HEK293 (cell line): Measurements from ENCODE around the gene AEN.

Experiments
- GLIS2 ChIP-seq: fragments of 450-650 bp; formaldehyde crosslinking; IDR thresholded peaks from 2 replicates; pipeline ENCODE4 v1.5.1; 2016; ENCODE audit warnings: missing biosample characterization, missing genetic modification characterization
- KLF17 ChIP-seq: fragments of 450-650 bp; formaldehyde crosslinking; IDR thresholded peaks from 2 replicates; pipeline ENCODE4 v1.5.1; 2016; ENCODE audit warnings: missing biosample characterization, missing genetic modification characterization
- KLF9 ChIP-seq: fragments of 450-650 bp; formaldehyde crosslinking; IDR thresholded peaks from 2 replicates; pipeline ENCODE4 v1.5.1; 2016; ENCODE audit warnings: missing biosample characterization, missing genetic modification characterization, low read depth
- PRDM10 ChIP-seq: fragments of 450-650 bp; formaldehyde crosslinking; IDR thresholded peaks from 2 replicates; pipeline ENCODE4 v1.5.1; 2016; ENCODE audit warnings: missing biosample characterization, missing genetic modification characterization
- ZNF16 ChIP-seq: fragments of 450-650 bp; formaldehyde crosslinking; IDR thresholded peaks from 2 replicates; pipeline ENCODE4 v1.5.1; 2016; ENCODE audit warnings: low read depth, missing biosample characterization, missing genetic modification characterization
- ZNF394 ChIP-seq: fragments of 450-650 bp; formaldehyde crosslinking; IDR thresholded peaks from 2 replicates; pipeline ENCODE4 v1.5.1; 2016; ENCODE audit warnings: missing biosample characterization, missing genetic modification characterization, mild to moderate bottlenecking, moderate library complexity, borderline replicate concordance
- ZNF404 ChIP-seq: fragments of 450-650 bp; formaldehyde crosslinking; IDR thresholded peaks from 2 replicates; pipeline ENCODE4 v1.5.1; 2017; ENCODE audit warnings: missing biosample characterization, missing genetic modification characterization
- ZNF514 ChIP-seq: fragments of 450-650 bp; formaldehyde crosslinking; IDR thresholded peaks from 2 replicates; pipeline ENCODE4 v1.5.1; 2016; ENCODE audit warnings: missing biosample characterization, missing genetic modification characterization
- ZNF624 ChIP-seq: fragments of 450-650 bp; formaldehyde crosslinking; IDR thresholded peaks from 2 replicates; pipeline ENCODE4 v1.5.1; 2017; ENCODE audit warnings: missing biosample characterization, missing genetic modification characterization
- TF ChIP-seq, protein P1 (sequence below): fragments of 450-650 bp; formaldehyde crosslinking; IDR thresholded peaks from 2 replicates; pipeline ENCODE4 v1.5.1; 2016; ENCODE audit warnings: missing biosample characterization, missing genetic modification characterization
- TF ChIP-seq, protein P2 (sequence below): fragments of 450-650 bp; formaldehyde crosslinking; IDR thresholded peaks from 2 replicates; pipeline ENCODE4 v1.5.1; 2017; ENCODE audit warnings: missing biosample characterization, mild to moderate bottlenecking, missing genetic modification characterization, moderate library complexity
- TF ChIP-seq, protein P3 (sequence below): fragments of 450-650 bp; formaldehyde crosslinking; IDR thresholded peaks from 2 replicates; pipeline ENCODE4 v1.5.1; 2016; ENCODE audit warnings: missing biosample characterization, missing genetic modification characterization

- TF ChIP-seq, protein P1, sequence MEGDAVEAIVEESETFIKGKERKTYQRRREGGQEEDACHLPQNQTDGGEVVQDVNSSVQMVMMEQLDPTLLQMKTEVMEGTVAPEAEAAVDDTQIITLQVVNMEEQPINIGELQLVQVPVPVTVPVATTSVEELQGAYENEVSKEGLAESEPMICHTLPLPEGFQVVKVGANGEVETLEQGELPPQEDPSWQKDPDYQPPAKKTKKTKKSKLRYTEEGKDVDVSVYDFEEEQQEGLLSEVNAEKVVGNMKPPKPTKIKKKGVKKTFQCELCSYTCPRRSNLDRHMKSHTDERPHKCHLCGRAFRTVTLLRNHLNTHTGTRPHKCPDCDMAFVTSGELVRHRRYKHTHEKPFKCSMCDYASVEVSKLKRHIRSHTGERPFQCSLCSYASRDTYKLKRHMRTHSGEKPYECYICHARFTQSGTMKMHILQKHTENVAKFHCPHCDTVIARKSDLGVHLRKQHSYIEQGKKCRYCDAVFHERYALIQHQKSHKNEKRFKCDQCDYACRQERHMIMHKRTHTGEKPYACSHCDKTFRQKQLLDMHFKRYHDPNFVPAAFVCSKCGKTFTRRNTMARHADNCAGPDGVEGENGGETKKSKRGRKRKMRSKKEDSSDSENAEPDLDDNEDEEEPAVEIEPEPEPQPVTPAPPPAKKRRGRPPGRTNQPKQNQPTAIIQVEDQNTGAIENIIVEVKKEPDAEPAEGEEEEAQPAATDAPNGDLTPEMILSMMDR (tag by site-specific recombination): no peak
- TF ChIP-seq ZNF16 (tag by site-specific recombination) (no peak), KLF9 (tag by site-specific recombination) (no peak), GLIS2 (tag by site-specific recombination) (no peak), PRDM10 (tag by site-specific recombination) (no peak), ZNF514 (no peak), ZNF624 (tag by site-specific recombination) (no peak), ZNF404 (tag by site-specific recombination) (no peak), ZNF394 (tag by site-specific recombination) (no peak), KLF17 (tag by site-specific recombination) (no peak)
- TF ChIP-seq, protein P2, sequence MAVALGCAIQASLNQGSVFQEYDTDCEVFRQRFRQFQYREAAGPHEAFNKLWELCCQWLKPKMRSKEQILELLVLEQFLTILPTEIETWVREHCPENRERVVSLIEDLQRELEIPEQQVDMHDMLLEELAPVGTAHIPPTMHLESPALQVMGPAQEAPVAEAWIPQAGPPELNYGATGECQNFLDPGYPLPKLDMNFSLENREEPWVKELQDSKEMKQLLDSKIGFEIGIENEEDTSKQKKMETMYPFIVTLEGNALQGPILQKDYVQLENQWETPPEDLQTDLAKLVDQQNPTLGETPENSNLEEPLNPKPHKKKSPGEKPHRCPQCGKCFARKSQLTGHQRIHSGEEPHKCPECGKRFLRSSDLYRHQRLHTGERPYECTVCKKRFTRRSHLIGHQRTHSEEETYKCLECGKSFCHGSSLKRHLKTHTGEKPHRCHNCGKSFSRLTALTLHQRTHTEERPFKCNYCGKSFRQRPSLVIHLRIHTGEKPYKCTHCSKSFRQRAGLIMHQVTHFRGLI: no peak
- TF ChIP-seq, protein P3, sequence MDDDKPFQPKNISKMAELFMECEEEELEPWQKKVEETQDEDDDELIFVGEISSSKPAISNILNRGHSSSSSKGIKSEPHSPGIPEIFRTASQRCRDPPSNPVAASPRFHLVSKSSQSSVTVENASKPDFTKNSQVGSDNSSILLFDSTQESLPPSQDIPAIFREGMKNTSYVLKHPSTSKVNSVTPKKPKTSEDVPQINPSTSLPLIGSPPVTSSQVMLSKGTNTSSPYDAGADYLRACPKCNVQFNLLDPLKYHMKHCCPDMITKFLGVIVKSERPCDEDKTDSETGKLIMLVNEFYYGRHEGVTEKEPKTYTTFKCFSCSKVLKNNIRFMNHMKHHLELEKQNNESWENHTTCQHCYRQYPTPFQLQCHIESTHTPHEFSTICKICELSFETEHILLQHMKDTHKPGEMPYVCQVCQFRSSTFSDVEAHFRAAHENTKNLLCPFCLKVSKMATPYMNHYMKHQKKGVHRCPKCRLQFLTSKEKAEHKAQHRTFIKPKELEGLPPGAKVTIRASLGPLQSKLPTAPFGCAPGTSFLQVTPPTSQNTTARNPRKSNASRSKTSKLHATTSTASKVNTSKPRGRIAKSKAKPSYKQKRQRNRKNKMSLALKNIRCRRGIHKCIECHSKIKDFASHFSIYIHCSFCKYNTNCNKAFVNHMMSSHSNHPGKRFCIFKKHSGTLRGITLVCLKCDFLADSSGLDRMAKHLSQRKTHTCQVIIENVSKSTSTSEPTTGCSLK (tag by site-specific recombination): no peak
These were observed 14.9 kb upstream of the AEN start for GRCh38 chr15:88606070-88606794.
